Measurements from ENCODE around the gene MYL2.

Gene MYL2

GRCh38 chr12:110935588-110935987 is 15.2 kb upstream of the MYL2 start:
- no peak for TF ChIP-seq CTCF (conservative IDR thresholded peaks at IDR 0.05; ENCODE audit: low read depth, low read length)
- H3K4me3 ChIP-seq (ENCODE audit: low read depth, low read length): no peak overlapping the region
- no peak for DNase-seq (ENCODE audit: low read depth)

DNA sequence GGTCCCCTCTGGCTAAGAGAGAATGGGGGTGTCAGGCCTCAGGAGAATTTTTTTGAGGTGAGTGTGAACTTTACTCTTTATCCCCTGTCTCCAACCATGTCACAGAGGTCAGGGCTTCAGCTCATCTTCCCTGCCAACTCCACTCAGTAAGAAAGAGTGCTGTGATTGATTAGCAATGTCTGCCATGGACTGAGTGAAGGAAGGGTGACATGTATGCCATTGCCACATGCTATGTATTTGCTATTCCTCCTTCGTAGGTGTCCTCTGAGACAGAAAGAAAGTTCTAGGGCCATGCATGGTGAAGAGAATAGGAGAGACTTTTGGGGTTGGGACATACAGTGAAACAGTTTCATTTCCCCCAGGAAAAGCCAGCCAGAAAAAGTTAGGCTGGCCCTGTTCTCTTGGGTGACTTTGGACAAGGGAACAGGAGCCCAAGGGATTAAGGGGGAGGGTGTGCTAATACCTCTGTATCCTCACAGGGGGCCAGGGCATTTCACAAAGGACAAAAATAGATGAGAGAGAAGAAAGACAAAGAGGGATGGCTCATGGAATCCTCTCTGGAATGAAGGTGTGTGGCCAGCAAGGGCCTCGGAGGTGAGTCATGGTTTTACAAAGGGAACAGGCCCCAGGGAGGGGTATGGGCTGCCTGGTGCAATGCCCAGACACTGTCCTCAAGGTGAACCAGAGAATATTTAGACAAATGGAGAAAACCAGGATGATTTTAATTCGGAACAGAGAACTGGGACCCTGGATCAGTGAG is 13.9 kb upstream of the MYL2 start:
- no peak for DNase-seq (ENCODE audit: low read depth)
- no peak overlapping the region for H3K4me3 ChIP-seq (ENCODE audit: low read depth, low read length)
- TF ChIP-seq CTCF (conservative IDR thresholded peaks at IDR 0.05; ENCODE audit: low read depth, low read length): no peak

GRCh38 chr12:110933326-110933974 is 13.1 kb upstream of the MYL2 start:
- H3K4me3 ChIP-seq (ENCODE audit: low read depth, low read length): no peak overlapping the region
- DNase-seq (ENCODE audit: low read depth): no peak
- TF ChIP-seq CTCF (conservative IDR thresholded peaks at IDR 0.05; ENCODE audit: low read depth, low read length): no peak

GRCh38 chr12:110932046-110932445 is 11.7 kb upstream of the MYL2 start:
- no peak overlapping the region for H3K4me3 ChIP-seq (ENCODE audit: low read depth, low read length)
- DNase-seq (ENCODE audit: low read depth): peak; percentile 24
- peak; percentile 66 for TF ChIP-seq CTCF (conservative IDR thresholded peaks at IDR 0.05; ENCODE audit: low read depth, low read length)

- no peak for TF ChIP-seq CTCF (conservative IDR thresholded peaks at IDR 0.05; ENCODE audit: low read depth, low read length)
- DNase-seq (ENCODE audit: low read depth): no peak
- no peak overlapping the region for H3K4me3 ChIP-seq (ENCODE audit: low read depth, low read length)
These were observed 10.9 kb upstream of the MYL2 start for GRCh38 chr12:110931315-110931728.

DNA sequence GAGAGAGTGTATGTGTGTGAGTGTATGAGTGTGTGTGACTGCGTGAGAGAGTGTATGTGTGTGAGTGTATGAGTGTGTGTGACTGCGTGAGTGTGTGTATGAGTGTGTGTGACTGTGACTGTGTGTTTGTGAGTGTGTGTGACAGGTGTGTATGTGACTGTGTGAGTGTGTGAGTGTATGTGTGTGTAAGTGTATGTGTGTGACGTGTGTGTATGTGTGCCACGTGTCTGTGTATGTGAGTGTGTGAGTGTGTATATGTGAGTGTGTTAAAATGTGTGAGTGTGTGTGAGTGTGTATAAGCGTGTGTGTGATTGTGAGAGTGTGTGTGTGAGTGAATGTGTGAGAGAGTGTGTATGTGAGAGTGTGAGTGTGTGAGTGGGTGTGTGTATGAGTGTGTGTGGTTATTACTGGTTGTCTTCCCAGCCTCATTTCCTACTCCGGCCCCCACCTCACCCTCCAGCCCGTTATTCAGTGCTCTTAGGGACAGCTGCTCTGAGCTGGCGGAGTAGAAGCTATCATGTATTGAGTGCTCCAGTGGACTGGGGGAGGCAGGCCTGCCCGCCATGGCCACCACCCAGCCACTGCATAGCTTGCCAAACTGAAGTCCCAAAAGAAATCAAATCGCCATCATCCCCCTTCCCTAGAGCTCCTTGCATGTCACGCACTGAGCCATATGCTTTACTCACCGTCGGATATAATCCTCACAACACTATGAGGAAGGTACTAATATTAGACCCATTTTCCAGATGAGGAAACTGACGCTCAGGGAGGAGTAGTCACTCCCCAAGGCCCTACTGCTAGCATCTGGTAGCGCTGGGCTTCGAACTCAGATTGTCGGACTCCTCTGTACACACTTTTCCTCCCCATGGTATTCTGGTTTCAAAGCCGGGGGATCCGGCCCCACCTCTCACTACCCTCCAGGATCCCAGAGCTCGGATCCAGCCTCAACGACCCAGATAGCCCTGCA is 10.3 kb upstream of the MYL2 start:
- no peak for DNase-seq (ENCODE audit: low read depth)
- H3K4me3 ChIP-seq (ENCODE audit: low read depth, low read length): no peak overlapping the region
- TF ChIP-seq CTCF (conservative IDR thresholded peaks at IDR 0.05; ENCODE audit: low read depth, low read length): no peak

Measured in choroid plexus epithelial cell (primary cell).